Forelimb muscle (tissue), 1 donor: ENCODE data around the gene SDR39U1. TPM values are rescaled to one million over a fixed set of nuclear protein-coding genes. Genes with fewer than 3 reads are reported as not detected.
A peak's percentile ranks its signal among the peaks of the same experiment; 100 is the strongest.

Source experiments
- DNase-seq: peaks from one replicate; pipeline ENCODE4 v3.0.0-alpha.2; 2013; ENCODE audit warnings: low read depth
- polyA plus RNA-seq: library from polyadenylated mRNA; unstranded; fragments of 120-200 nt; gene quantifications from one replicate; pipeline ENCODE4 v1.2.1, GENCODE V29; 2013; ENCODE audit not compliant: insufficient read length

SDR39U1 gene
- polyA plus RNA-seq, 1 donor, result 54.1 TPM

GRCh38 chr14:24443053-24443665 lies 583 bp upstream of the SDR39U1 start:
- no peak for DNase-seq

- DNase-seq, result no peak
These were observed 704 bp downstream of the SDR39U1 start for GRCh38 chr14:24441904-24442239.

GRCh38 chr14:24441485-24441884 lies 1.1 kb downstream of the SDR39U1 start:
- no peak for DNase-seq

- no peak for DNase-seq
These were observed 1.8 kb downstream of the SDR39U1 start for GRCh38 chr14:24440606-24441399.

- DNase-seq, result no peak
These were observed 2.6 kb downstream of the SDR39U1 start for GRCh38 chr14:24439830-24440605.

GRCh38 chr14:24439257-24439656 lies 3.3 kb downstream of the SDR39U1 start:
- DNase-seq, result no peak

- no peak for DNase-seq
These were observed 4.1 kb downstream of the SDR39U1 start for GRCh38 chr14:24438223-24439097.

- DNase-seq, result no peak
These were observed 4.9 kb downstream of the SDR39U1 start for GRCh38 chr14:24437736-24438067.

- DNase-seq, result no peak
These were observed 5.4 kb downstream of the SDR39U1 start for GRCh38 chr14:24437020-24437735.

GRCh38 chr14:24436355-24437019 lies 6.1 kb downstream of the SDR39U1 start:
- DNase-seq, result peak; percentile 62

- DNase-seq, result no peak
These were observed 6.6 kb downstream of the SDR39U1 start for GRCh38 chr14:24435998-24436354.

- DNase-seq, result no peak
These were observed 7.3 kb downstream of the SDR39U1 start for GRCh38 chr14:24435192-24435810.

GRCh38 chr14:24434676-24435075 lies 7.9 kb downstream of the SDR39U1 start:
- DNase-seq, result no peak

- no peak for DNase-seq
These were observed 8.5 kb downstream of the SDR39U1 start for GRCh38 chr14:24434036-24434435.

GRCh38 chr14:24432259-24433131 lies 10.1 kb downstream of the SDR39U1 start:
- DNase-seq, result no peak

GRCh38 chr14:24431569-24432258 lies 10.9 kb downstream of the SDR39U1 start:
- DNase-seq, result peak; percentile 67

GRCh38 chr14:24430682-24431568 lies 11.7 kb downstream of the SDR39U1 start:
- DNase-seq, result no peak
